NCI-H82 treated with DMSO at 0.1 percent for 48 hours (cell line): ENCODE data around the gene ATF3.
"Not testable (repeated sequence)": the region's sequence is repeated elsewhere in the genome, so short reads cannot be mapped to it uniquely, and the experiment has no call there.

Experiments
- DNase-seq: peaks from one replicate; lab custom pipeline; 2025; ENCODE audit not compliant: unreplicated experiment; lab: John Stamatoyannopoulos, UW

Gene ATF3

GRCh38 chr1:212625781-212626450 lies 17.4 kb downstream of the ATF3 start:
- no peak for DNase-seq

- DNase-seq = no peak
These were observed 19.5 kb downstream of the ATF3 start for GRCh38 chr1:212628046-212628445.

- no peak for DNase-seq
These were observed 20.4 kb downstream of the ATF3 start for GRCh38 chr1:212628813-212629415.

- DNase-seq = no peak
These were observed 21.0 kb downstream of the ATF3 start for GRCh38 chr1:212629450-212630157.

GRCh38 chr1:212630158-212630900 lies 21.8 kb downstream of the ATF3 start:
- peak; percentile 65 for DNase-seq

- no peak for DNase-seq
These were observed 24.6 kb downstream of the ATF3 start for GRCh38 chr1:212633161-212633560.

GRCh38 chr1:212634252-212634651 lies 25.7 kb downstream of the ATF3 start:
- no peak for DNase-seq

- no peak for DNase-seq
These were observed 26.6 kb downstream of the ATF3 start for GRCh38 chr1:212635141-212635631.

GRCh38 chr1:212637902-212638301 lies 29.3 kb downstream of the ATF3 start:
- no peak for DNase-seq

GRCh38 chr1:212638492-212639151 lies 30.1 kb downstream of the ATF3 start:
- DNase-seq = no peak

- DNase-seq = not testable (repeated sequence)
These were observed 31.0 kb downstream of the ATF3 start for GRCh38 chr1:212639524-212639923.

- no peak for DNase-seq
These were observed 31.8 kb downstream of the ATF3 start for GRCh38 chr1:212640223-212640878.

- DNase-seq = no peak
These were observed 33.4 kb downstream of the ATF3 start for GRCh38 chr1:212641956-212642355.

GRCh38 chr1:212643877-212644276 lies 35.3 kb downstream of the ATF3 start:
- DNase-seq = no peak

GRCh38 chr1:212644866-212645545 lies 36.4 kb downstream of the ATF3 start:
- DNase-seq = no peak

GRCh38 chr1:212645546-212646543 lies 37.3 kb downstream of the ATF3 start:
- no peak for DNase-seq

GRCh38 chr1:212646588-212646987 lies 38.0 kb downstream of the ATF3 start:
- DNase-seq = no peak

- DNase-seq = no peak
These were observed 38.4 kb downstream of the ATF3 start for GRCh38 chr1:212647004-212647403.

GRCh38 chr1:212648431-212648830 lies 39.9 kb downstream of the ATF3 start:
- no peak for DNase-seq
